ENCODE measurements around the gene DDX28. TPM values are rescaled to one million over a fixed set of nuclear protein-coding genes. Genes with fewer than 3 reads are reported as not detected.

Gene DDX28, protein sequence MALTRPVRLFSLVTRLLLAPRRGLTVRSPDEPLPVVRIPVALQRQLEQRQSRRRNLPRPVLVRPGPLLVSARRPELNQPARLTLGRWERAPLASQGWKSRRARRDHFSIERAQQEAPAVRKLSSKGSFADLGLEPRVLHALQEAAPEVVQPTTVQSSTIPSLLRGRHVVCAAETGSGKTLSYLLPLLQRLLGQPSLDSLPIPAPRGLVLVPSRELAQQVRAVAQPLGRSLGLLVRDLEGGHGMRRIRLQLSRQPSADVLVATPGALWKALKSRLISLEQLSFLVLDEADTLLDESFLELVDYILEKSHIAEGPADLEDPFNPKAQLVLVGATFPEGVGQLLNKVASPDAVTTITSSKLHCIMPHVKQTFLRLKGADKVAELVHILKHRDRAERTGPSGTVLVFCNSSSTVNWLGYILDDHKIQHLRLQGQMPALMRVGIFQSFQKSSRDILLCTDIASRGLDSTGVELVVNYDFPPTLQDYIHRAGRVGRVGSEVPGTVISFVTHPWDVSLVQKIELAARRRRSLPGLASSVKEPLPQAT
- total RNA-seq = 12.1 TPM

DNA sequence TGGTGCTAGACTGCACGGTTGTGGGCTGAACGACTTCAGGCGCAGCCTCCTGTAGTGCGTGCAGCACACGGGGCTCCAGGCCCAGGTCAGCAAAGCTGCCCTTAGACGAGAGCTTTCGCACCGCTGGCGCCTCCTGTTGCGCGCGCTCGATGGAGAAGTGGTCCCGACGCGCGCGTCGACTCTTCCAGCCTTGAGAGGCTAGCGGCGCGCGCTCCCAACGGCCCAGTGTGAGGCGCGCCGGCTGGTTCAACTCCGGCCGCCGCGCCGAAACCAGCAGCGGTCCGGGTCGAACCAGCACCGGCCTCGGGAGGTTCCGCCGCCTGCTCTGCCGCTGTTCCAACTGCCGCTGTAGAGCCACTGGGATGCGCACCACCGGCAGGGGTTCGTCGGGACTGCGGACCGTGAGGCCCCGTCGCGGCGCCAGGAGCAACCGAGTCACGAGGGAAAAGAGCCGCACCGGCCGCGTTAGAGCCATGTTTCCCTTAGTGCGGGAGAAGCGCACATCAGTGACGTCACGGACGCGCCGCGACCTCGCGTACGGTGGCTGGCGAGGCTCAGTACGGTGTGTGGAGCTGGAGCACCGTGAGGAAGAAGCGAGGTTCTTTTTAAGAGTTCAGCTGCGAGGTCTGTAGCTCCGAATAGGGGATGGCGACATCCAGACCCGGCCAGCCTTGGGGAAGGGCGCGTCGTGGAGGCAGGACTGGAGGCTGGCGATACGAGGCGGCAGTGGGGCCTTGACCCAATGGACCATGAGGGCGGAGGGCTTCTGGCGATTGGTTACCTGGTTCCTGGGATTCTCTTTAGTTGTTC, at the start of gene DDX28, which contains the start of gene DUS2:
Gene DDX28 (minus strand): TSS at position 505 of the 810 bp plus-strand sequence. CDS start 30 bp downstream, at position 475.
Gene DUS2 (plus strand): TSS at position 557 of the 810 bp plus-strand sequence. CDS start 14,740 bp downstream, outside the sequence.
- ATAC-seq = peak; percentile 96

DNA sequence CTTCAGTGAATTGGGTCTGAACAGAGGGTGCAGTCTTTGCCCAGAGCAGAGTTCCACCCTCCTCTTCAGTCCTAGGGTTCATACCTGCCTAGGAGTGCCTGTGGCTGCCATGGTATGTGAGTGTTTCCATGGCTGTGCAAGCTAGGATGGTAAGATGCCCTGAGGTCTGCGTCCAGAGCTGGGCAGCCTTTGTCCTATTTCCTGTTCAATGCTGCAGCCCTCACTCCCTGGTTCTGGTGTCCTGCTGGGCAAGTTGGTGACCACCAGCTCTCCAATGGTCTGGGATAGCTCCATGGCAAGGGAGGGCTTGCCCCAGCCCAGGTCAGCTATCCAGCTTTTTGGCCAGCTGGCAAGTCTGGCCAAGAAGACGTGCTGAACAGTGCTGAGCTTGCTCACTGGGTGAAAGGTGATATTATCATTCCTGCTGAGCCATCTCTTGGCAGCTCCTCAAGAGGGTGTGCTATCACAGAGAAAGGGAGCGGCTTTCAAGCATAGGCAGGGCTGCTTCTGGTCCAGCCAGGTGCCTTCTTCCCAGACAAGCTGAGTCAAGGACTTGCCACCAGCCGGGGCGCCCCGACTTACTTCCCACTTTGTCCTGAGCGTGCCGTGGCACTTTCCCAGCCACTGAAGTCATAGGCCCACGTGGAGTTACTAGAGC, 49.1 kb upstream of the DDX28 start:
- peak; percentile 89 for ATAC-seq

DNA sequence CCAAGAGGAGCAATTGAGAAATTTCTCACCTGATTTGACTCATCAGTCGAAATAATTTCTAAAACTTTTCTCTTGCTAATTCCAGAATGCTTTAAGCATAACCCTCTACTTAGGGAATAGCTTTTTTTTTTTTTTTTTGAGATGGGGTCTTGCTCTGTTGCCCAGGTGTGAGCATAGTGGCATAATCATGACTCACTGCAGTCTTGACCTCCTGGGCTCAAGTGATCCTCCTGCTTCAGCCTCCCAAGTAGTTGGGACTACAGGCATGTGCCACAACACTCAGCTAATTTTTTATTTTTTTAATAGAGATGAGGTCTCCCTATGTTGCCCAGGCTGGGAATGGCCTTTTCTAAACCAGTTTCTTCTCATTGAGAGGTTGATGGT, 48.5 kb upstream of the DDX28 start:
- ATAC-seq = no peak

DNA sequence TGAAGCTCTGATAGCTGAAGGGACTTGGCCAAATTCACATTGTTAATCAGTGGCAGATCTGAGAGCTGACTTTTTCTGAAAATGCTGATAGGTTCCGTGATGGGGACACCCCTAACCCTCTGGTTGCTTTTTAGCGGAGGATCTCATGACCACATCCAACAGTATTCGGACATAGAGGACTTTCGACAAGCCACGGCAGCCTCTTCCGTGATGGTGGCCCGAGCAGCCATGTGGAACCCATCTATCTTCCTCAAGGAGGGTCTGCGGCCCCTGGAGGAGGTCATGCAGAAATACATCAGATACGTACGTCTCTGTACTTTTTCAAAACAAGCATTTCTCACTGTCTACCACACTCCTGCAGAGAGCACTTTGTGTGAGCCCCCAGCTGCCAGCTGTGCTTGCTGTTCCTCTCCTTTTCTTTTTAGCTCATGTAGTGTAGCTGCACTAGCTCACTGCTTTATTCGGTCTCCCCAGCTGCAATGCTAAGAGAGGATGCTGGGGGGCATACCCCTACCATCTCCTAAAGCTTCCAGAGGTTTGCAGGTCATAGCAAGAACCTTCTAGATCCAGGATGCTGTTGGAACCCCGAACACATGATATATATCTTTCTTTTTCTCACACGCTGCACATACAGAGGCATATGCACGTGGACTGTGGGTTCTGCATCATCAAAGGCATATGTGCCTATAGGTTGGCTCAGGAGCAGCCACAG, 47.9 kb upstream of the DDX28 start:
- ATAC-seq = no peak

DNA sequence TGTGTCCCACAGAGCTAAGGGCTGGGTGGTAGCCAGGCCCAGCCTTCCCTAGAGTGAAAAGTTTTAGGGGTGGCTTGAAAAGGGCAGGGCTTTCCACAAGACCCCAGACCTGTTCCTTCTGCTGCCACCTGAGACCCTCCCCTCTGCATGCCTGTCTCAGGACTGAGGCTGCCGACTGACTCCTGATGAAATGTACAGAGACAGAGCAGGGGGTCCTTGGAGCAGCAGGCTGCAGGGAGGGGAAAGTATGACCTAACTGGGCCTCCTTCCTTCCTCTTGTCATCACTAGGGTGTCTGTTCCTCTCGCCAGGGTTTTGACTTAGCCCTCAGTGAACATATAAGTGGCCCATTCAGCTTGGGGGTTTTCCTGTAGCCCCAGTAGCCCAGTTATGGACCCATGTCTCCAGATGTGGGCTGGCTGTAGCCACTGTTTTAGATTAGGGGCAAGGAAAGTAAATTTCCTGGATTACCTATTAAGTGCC, 47.3 kb upstream of the DDX28 start:
- no peak for ATAC-seq

DNA sequence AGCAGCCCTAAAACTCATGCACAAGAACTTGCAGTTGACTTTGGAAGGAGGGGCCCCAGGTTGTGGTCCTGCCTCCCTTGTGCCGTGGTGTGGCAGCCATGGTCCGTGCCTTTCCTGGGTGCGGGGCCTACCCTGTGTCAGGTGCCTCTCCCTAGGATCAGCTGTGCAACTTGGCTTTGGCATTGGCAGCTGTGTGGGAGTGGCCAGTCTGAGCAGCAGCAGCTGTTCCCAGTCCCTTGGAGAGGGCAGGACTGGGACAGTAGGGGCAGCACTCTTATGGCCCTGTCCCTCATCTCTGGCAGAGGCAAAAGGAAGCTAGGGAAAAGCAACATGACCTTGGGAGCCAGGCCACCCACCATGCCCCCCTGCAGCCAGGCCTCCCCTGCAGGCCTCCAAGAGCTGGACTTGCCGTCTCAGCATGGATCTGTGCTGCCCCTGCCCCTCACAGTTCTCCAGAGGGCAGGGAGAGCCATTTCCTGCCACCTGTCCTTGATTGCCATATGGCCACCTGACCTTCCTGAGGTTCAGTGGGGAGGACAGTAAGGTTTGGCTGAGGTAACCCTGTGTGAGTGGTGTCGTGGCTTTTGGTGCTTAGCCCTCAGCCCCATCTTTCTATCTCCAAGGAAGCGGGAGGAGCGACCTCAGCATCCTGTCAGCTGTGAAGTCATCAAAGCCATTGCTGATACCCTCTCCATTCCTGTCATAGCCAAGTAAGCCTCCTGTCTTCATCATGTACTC, 46.6 kb upstream of the DDX28 start:
- no peak for ATAC-seq

DNA sequence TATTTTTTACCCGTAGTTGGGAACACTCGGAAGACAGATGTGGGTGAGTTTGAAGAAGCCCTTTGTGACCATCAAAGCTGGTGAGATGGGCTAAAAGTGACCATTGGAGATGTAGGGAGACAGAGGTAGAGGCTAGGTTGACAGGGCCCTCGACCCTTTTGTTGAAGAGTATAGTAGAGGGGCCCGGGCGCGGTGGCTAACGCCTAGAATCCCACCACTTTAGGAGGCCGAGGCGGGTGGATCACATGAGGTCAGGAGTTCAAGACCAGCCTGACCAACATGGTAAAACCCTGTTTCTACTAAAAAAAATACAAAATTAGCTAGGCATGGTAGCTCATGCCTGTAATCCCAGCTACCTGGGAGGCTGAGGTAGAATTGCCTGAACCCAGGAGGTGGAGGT, 45.9 kb upstream of the DDX28 start:
- ATAC-seq = no peak

DNA sequence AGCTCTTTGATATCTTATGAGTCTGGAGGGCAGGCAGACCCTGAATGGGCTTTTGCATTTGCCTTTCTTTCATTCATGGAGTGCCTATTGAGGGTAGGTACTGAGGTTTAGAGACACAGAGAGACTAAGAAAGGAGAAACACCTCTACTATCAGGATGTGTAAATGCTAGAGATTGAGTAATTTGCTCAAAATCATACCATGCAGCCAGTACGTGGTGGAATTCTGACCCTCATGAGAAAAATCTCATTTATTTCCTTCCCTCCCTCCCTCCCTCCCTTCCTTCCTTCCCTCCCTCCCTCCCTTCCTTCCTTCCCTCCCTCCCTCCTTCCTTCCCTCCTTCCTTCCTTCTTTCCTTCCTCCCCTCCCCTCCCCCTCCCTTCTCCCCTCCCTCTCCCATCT, 43.7 kb upstream of the DDX28 start:
- no peak for ATAC-seq

DNA sequence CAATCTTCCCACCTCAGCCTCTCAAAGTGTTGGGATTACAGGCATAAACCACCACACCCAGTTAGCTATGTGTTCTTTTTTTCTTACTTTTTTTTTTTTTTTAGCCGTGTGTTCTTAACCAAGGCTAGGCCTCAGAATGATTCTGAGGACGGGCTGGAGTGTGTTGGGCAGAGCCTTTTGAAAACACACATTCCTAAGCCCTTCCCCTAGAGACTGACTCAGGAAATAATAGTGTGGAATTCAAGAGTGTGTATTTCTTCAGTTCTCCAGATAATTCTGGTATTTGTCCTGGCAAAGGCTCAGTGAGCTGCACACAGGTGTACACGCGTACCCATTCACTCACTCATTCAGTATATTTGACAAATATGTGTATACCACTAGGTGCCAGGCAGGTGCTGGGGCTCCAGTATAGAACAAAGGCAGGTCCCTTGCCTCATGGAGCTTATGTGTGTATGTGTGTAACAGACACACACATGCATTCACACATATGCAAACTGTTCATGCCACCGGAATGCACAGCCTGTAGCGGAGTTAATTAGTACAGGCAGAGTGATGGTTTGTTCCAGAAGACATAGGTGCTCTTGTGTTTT, 42.8 kb upstream of the DDX28 start:
- peak; percentile 14 for ATAC-seq

DNA sequence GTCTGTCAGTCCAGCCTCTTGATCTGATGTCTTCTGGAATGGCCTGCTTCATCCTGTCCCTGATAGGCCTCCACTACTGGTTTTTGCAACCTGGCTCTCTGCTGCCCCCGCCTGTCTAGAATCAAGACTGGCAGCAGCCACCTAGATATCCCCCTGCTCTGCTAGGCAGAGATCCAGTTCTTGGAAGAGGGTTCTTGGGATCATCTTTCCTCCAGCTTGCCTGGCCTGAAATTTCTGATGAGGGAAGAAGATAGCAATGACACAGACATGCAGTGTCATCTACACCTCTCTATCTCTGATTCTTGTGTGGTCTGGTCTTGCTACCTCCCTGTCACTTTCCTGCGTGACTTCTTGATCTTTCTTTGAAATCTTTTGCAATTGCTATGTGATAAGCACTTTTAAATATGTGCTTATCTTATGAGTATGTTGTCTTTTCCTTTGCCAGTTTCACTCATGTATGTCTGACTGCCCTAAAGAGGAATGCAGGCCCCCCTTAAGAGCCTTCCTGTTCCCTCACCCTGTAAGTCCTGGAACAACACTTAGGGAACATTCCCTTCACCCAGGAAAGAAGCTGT, 41.8 kb upstream of the DDX28 start:
- peak; percentile 81 for ATAC-seq

DNA sequence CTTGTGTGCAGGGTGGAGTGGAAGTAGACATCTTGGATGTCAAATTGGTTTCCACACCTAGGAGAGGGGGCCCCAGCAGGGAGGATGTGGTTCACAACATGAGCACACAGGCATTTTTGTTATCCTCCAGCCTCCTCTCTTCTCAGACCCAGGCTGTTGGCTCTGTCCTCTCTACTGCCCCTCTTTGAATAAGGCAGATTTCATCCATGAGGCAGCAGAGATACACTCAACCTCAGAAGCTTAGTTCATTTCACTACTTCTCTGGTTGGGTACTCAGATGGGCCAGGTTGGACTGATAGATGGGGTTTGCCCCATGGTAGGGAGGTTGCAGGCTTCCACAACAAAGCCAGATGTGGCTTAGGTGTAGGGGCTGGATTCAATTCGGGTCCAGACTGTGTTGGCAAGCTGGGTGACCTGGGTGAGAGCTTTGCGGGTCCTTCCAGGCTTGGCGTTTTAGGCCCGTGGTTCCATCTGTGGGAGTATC, 39.9 kb upstream of the DDX28 start:
- no peak for ATAC-seq

DNA sequence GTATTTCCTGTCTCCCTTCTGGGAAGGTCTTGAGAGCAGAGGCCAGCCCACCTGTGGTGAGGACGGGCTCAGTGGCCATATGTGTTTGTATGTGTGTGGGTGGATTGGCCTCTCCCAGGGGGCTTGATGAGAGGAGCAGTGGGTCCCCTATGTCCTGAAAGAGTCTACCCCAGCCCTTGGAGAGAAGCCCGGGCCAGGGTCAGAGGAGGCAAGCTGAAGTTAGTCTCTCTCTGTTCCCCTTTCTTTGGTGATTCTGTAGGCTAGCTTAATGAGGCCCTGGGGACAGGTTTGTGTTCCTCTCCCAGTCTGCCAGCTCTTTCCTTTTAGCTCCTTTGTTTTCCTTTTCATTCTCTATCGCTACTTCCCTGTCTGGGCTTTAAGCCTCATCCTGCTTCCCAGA, 38.4 kb upstream of the DDX28 start:
- no peak for ATAC-seq

DNA sequence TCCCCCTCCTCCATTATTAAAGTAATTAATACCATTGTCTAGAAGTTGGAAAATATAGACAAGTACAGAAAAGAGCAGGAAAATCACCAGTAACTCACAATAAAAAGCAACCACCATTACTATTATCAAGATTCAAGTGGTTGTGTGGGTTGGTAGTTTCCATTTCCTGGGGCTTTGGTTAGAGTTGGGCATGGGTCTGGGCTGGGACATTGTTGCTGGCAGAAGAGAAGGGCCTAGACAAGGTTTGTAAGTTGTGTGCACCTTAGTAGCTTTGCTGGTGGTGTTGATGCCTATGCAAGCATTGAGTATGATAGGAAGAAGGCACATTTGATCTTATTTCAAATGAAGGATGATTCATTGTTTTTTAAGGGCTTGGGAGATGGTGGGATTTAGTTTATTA, 36.8 kb upstream of the DDX28 start:
- ATAC-seq = no peak

DNA sequence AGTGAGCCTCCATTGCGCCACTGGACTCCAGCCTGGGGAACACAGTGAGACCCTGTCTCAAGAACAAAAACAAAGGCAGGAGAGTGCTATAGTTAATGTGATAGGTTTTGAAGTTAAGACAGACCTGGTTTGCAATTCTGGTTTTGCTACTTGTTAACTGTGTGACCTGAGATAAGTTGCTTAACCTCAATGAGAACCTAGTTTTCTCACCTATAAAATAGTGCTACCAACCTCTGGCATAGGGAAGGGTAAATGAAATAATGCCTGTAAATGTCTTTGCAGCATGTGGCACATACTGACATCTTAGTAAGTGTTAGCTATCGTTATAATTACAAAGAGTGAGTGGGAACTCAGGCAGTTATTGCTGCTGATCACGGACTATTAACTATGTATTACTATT, 32.4 kb upstream of the DDX28 start:
- ATAC-seq = no peak

DNA sequence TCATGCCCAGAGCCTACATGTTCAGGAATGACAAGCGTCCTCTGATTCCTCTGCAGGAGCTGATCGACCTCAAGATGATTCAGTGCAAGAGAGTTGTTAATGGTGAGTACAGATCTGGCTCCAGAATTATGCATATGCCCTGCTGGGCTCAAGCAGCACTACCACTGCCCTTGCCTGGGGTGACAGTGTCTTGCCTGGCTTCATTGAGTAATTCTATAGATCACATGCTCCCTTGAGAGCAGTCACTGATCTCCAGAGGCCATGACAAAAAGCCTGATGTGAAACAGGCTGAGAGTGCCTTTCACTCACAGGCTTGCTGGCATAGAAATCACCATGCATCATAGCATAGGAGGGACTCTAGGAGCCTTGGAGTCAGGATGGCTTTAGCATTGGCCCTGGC, 26.4 kb upstream of the DDX28 start:
- peak; percentile 80 for ATAC-seq

DNA sequence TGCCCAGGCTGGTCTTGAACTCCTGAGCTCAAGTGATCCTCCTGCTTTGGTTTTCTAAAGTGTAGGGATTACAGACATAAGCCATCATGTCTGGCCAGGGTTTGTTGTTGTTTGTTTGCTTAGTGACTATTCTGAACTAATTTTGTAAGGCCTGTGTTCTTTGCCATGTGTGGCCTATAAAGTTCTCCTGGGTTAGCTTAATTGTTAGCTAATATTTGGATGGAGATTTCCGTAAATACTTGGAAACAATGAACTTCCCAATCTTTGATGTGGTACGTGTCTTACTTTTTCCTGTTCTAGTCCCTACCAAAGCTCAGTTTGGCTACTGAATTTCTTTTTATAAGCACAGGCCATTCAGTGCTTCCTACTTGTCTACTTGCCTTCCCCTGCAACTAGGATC, 25.0 kb upstream of the DDX28 start:
- ATAC-seq = no peak

DNA sequence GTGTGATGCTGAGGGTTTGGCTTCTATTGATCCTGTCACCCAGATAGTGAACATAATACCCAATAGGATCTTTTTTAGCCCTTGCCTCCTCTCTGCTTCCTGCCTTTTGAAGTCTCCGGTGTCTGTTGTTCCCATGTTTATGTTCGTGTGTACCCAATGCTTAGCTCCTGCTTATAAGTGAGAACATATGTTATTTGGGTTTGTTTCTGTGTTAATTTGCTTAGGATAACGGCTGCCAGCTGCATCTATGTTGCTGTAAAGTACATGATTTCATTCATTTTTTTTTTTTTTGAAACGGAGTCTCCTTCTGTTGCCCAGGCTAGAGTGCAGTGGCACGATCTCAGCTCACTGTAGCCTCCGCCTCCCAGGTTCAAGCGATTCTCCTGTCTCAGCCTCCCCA, 23.1 kb upstream of the DDX28 start:
- no peak for ATAC-seq

DNA sequence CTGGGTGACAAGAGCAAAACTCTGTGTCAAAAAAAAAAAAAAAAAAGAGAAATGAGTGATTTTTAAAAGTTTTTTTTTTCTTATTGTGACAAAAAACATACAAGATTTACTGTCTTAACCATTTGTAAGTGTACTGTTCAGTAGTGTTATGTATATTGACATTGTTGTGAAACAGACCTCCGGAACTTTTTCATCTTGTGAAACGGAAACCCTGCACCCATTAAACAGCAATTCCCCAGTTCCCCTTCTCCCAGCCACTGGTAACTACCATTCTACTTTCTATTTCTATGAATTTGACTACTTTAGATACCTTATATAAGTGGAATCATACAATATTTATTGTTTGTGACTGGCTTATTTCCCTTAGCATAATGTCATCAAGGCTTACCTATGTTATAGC, 18.8 kb upstream of the DDX28 start:
- ATAC-seq = no peak

DNA sequence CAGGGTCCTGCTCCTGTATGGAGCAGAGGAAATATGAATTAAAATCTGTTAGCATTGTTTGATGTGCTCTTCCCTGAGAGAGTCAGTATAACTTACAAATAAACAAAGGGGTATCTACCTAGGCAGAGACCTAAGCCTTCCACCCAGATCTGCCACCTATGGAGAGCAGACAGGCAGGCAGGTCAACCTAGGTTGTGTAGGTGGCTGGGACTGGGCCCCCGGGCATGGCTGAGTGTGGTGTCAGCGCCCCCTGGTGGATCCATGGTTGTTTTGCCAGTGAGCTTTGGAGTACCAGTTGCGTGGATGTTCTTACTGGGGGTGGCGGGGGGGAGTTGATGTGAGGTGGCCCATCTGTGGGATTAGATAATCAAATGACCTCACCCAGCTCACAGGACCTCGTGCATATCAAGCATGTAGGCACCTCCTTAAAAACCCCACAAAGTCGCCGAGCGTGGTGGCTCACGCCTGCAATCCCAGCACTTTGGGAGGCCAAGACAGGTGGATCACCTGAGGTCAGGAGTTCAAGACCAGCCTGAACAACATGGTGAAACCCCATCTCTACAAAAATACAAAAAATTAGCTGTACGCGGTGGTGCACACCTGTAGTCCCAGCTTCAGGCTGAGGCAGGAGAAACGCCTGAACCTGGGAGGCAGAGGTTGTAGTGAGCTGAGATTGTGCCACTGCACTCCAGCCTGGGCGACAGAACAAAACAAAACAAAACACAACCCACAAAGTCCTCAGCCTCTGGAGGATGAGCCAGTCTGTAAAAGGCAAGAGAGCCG, 17.7 kb upstream of the DDX28 start:
- ATAC-seq = peak; percentile 98

All from esophagus mucosa (tissue), 1 donor.